Daoy (cell line): ENCODE data around the gene TBX19. TPM values are rescaled to one million over a fixed set of nuclear protein-coding genes. Genes with fewer than 3 reads are reported as not detected.

Source experiments
- DNase-seq: peaks from one replicate; pipeline ENCODE4 v3.0.0-alpha.2; 2015; ENCODE audit warnings: low read depth
- total RNA-seq: library from RNA; depleted of rRNA; stranded (reverse); fragments of >200 nt; shearing (Covaris generic); gene quantifications from 2 replicates; pipeline ENCODE4 v1.2.3, GENCODE V29; 2014

Gene TBX19
- total RNA-seq, 1 experiment from 2014 or later = 0.57 TPM

GRCh38 chr1:168281603-168282325, 1.1 kb downstream of the TBX19 start:
- no peak for DNase-seq

GRCh38 chr1:168285521-168285790, 4.8 kb downstream of the TBX19 start:
- DNase-seq = no peak

- no peak for DNase-seq
These were observed 5.6 kb downstream of the TBX19 start for GRCh38 chr1:168285971-168286927.

GRCh38 chr1:168287237-168287664, 6.6 kb downstream of the TBX19 start:
- peak; percentile 51 for DNase-seq

- no peak for DNase-seq
These were observed 7.8 kb downstream of the TBX19 start for GRCh38 chr1:168288311-168289052.

- no peak for DNase-seq
These were observed 10.7 kb downstream of the TBX19 start for GRCh38 chr1:168291222-168291837.

GRCh38 chr1:168293356-168293755, 12.7 kb downstream of the TBX19 start:
- no peak for DNase-seq

GRCh38 chr1:168295411-168296114, 14.9 kb downstream of the TBX19 start:
- no peak for DNase-seq

- no peak for DNase-seq
These were observed 16.5 kb downstream of the TBX19 start for GRCh38 chr1:168297019-168297730.

- no peak for DNase-seq
These were observed 17.8 kb downstream of the TBX19 start for GRCh38 chr1:168298446-168298845.

GRCh38 chr1:168300626-168301025, 19.9 kb downstream of the TBX19 start:
- DNase-seq = no peak

GRCh38 chr1:168301664-168302320, 21.1 kb downstream of the TBX19 start:
- peak; percentile 86 for DNase-seq

- DNase-seq = no peak
These were observed 23.3 kb downstream of the TBX19 start for GRCh38 chr1:168303716-168304540.

GRCh38 chr1:168304865-168305264, 24.2 kb downstream of the TBX19 start:
- DNase-seq = no peak

GRCh38 chr1:168312718-168313604, 32.3 kb downstream of the TBX19 start:
- peak; percentile 37 for DNase-seq

- no peak for DNase-seq
These were observed 35.5 kb downstream of the TBX19 start for GRCh38 chr1:168316142-168316541.

- DNase-seq = no peak
These were observed 36.6 kb downstream of the TBX19 start for GRCh38 chr1:168317309-168317708.

GRCh38 chr1:168319691-168320090, 39.0 kb downstream of the TBX19 start:
- no peak for DNase-seq
